PC-3 (cell line): ENCODE results near the gene TMEM11. TPM values are rescaled to one million over a fixed set of nuclear protein-coding genes. Genes with fewer than 3 reads are reported as not detected.
A peak's percentile ranks its signal among the peaks of the same experiment; 100 is the strongest.

ENCODE experiments used
- ATAC-seq: fragments of 200-7000 bp; cut with Tn5 transposase; 2 replicates; pipeline ENCODE4 v1.9.1; 2020; ENCODE audit warnings: mild to moderate bottlenecking, moderate library complexity
- BruUV-seq: library from RNA; stranded (reverse); fragments of 400-500 nt; replicated peaks from 2 replicates; lab custom pipeline; 2021; lab: Mats Ljungman, UMichigan
- CTCF ChIA-PET: fragments of 300-600 bp; sonication (Branson Sonifier 250); formaldehyde crosslinking; loops from one replicate; lab custom pipeline; 2022; ENCODE audit warnings: antibody characterized with exemption; lab: Charles Lee
- POLR2A ChIA-PET: fragments of 300-600 bp; sonication (Branson Sonifier 250); formaldehyde crosslinking; loops from one replicate; lab custom pipeline; 2022; ENCODE audit warnings: antibody characterized with exemption; ENCODE audit not compliant: unreplicated experiment; lab: Charles Lee
- DNase-seq: peaks from one replicate; pipeline ENCODE4 v3.0.0-alpha.2; 2015
- H2AFZ ChIP-seq: fragments of 300-600 bp; sonication (generic); 2 replicates; pipeline ENCODE4 v1.6.0; 2016; ENCODE audit warnings: antibody characterized with exemption, low read length
- H3F3A ChIP-seq: fragments of 300-600 bp; sonication (generic); one replicate; pipeline ENCODE4 v1.6.0; 2017; ENCODE audit warnings: antibody characterized with exemption, low read length, control low read depth, mild to moderate bottlenecking; ENCODE audit not compliant: unreplicated experiment
- H3K27ac ChIP-seq: fragments of 300-600 bp; sonication (generic); 2 replicates; pipeline ENCODE4 v1.5.1; 2016; ENCODE audit warnings: mild to moderate bottlenecking, low read length
- H3K27me3 ChIP-seq: fragments of 300-600 bp; sonication (generic); 2 replicates; pipeline ENCODE4 v1.6.1; 2016; ENCODE audit warnings: low read length, mixed read lengths
- H3K36me3 ChIP-seq: fragments of 300-600 bp; sonication (generic); 2 replicates; pipeline ENCODE4 v1.6.1; 2016; ENCODE audit warnings: low read depth, mixed run types, low read length, mixed read lengths
- H3K4me1 ChIP-seq: fragments of 300-600 bp; sonication (generic); 2 replicates; pipeline ENCODE4 v1.5.1; 2016; ENCODE audit warnings: low read length; ENCODE audit not compliant: insufficient read depth
- H3K4me2 ChIP-seq: fragments of 300-600 bp; sonication (generic); 2 replicates; pipeline ENCODE4 v1.6.0; 2016; ENCODE audit warnings: low read length
- H3K4me3 ChIP-seq: fragments of 300-600 bp; sonication (generic); 2 replicates; pipeline ENCODE4 v1.5.1; 2016; ENCODE audit warnings: mild to moderate bottlenecking, low read length, mixed read lengths
- H3K79me2 ChIP-seq: fragments of 300-600 bp; sonication (generic); 2 replicates; pipeline ENCODE4 v1.6.1; 2017; ENCODE audit warnings: low read length, mixed read lengths
- H3K9ac ChIP-seq: fragments of 300-600 bp; sonication (generic); 2 replicates; pipeline ENCODE4 v1.6.0; 2016; ENCODE audit warnings: mild to moderate bottlenecking, low read length
- H3K9me2 ChIP-seq: fragments of 300-600 bp; sonication (generic); replicated peaks from 2 replicates; pipeline ENCODE4 v1.6.1; 2016; ENCODE audit warnings: mixed run types, low read length, mixed read lengths
- H3K9me3 ChIP-seq: fragments of 300-600 bp; sonication (generic); 2 replicates; pipeline ENCODE4 v1.6.1; 2016; ENCODE audit warnings: low read length, mixed read lengths
- H4K20me1 ChIP-seq: fragments of 300-600 bp; sonication (generic); 2 replicates; pipeline ENCODE4 v1.6.1; 2016; ENCODE audit warnings: low read length, mixed read lengths
- CTCF ChIP-seq: fragments of 300-600 bp; sonication (generic); conservative IDR thresholded peaks from 2 replicates; pipeline ENCODE4 v1.5.1; 2017; ENCODE audit warnings: antibody characterized with exemption, low read depth, mild to moderate bottlenecking, low read length
- EZH2 ChIP-seq: fragments of 300-600 bp; sonication (generic); IDR thresholded peaks from one replicate; pipeline ENCODE4 v1.6.1; 2017; ENCODE audit warnings: antibody characterized with exemption, mild to moderate bottlenecking, low read length; ENCODE audit not compliant: unreplicated experiment
- EZH2phosphoT487 ChIP-seq: fragments of 300-600 bp; sonication (generic); IDR thresholded peaks from 2 replicates; pipeline ENCODE4 v1.6.1; 2018; ENCODE audit warnings: mild to moderate bottlenecking, antibody characterized with exemption, low read length, borderline replicate concordance
- intact Hi-C: fragments of 100-400 bp; cut with micrococcal nuclease; formaldehyde crosslinking; loops from 2 replicates; pipeline ENCODE4 v1.9.0; 2023
- total RNA-seq: library from RNA; depleted of rRNA; stranded (reverse); fragments of >200 nt; gene quantifications from 2 replicates; pipeline ENCODE4 v1.2.3, GENCODE V29; 2014

TMEM11 gene
- total RNA-seq, 1 experiment from 2014 or later: 70.8 TPM

- no peaks in the 10 kb centered on the region for H3K9me3 ChIP-seq
- no peak overlapping the region for H2AFZ ChIP-seq
- intact Hi-C loops: no loop called here
- ChIA-PET CTCF (no interaction called here), POLR2A (no interaction called here)
- H3K4me1 ChIP-seq: no peaks in the 10 kb centered on the region
- no peaks in the 10 kb centered on the region for H3K79me2 ChIP-seq
- ATAC-seq (peak; percentile 38; the same call in 1 of the 2 replicates), DNase-seq (no peak)
- no peak overlapping the region for H3K27ac ChIP-seq
- H3K27me3 ChIP-seq: no peaks in the 10 kb centered on the region
- 0 out of 2 replicates have a peak, but pooled peaks have one; percentile 11 for TF ChIP-seq CTCF
- TF ChIP-seq EZH2: no peak
- H3K9me2 ChIP-seq: no peaks in the 10 kb centered on the region
- H3K36me3 ChIP-seq: no peaks in the 10 kb centered on the region; the same call in 1 of the 2 replicates
- no peak overlapping the region for H3K4me2 ChIP-seq
- BruUV-seq: no TSS peak
- no peaks in the 10 kb centered on the region for H4K20me1 ChIP-seq
- H3F3A ChIP-seq: no peaks in the 10 kb centered on the region
- no peak overlapping the region for H3K4me3 ChIP-seq
- no peak overlapping the region for H3K9ac ChIP-seq
Measured at GRCh38 chr17:21233581-21234347, 19.8 kb upstream of the TMEM11 start.

GRCh38 chr17:21232033-21232749 lies 18.2 kb upstream of the TMEM11 start:
- no peak overlapping the region for H3K4me3 ChIP-seq
- BruUV-seq: no TSS peak
- POLR2A ChIA-PET: no interaction called here
- H3F3A ChIP-seq: no peaks in the 10 kb centered on the region
- ATAC-seq (no peak), DNase-seq (no peak)
- H3K27ac ChIP-seq: no peak overlapping the region
- H3K9ac ChIP-seq: no peak overlapping the region
- no peaks in the 10 kb centered on the region for H3K79me2 ChIP-seq
- TF ChIP-seq EZH2: no peak
- TF ChIP-seq CTCF: no peak
- no peak for TF ChIP-seq EZH2phosphoT487
- intact Hi-C loops: no loop called here
- no peaks in the 10 kb centered on the region; the same call in 1 of the 2 replicates for H3K36me3 ChIP-seq
- H3K4me2 ChIP-seq: no peak overlapping the region
- no peaks in the 10 kb centered on the region for H3K9me2 ChIP-seq
- CTCF ChIA-PET: no interaction called here
- H3K4me1 ChIP-seq: no peaks in the 10 kb centered on the region
- no peaks in the 10 kb centered on the region for H3K9me3 ChIP-seq
- H3K27me3 ChIP-seq: no peaks in the 10 kb centered on the region
- H2AFZ ChIP-seq: no peak overlapping the region
- H4K20me1 ChIP-seq: no peaks in the 10 kb centered on the region
